ENCODE measurements around the gene ADPRH. TPM values are rescaled to one million over a fixed set of nuclear protein-coding genes. Genes with fewer than 3 reads are reported as not detected.

Gene ADPRH
- total RNA-seq: 0.34 and 2.0 TPM in 2 replicates

GRCh38 chr3:119579366-119580066 is at the start of gene ADPRH:
ADPRH (plus strand) TSS chr3:119579492; CDS start chr3:119582170, 2,678 bp downstream.

GRCh38 chr3:119559441-119559963 is 19.8 kb upstream of the ADPRH start, which contains the start of gene CD80:
CD80 (minus strand) TSS chr3:119559614; CDS start chr3:119557728, 1,886 bp downstream.

DNA sequence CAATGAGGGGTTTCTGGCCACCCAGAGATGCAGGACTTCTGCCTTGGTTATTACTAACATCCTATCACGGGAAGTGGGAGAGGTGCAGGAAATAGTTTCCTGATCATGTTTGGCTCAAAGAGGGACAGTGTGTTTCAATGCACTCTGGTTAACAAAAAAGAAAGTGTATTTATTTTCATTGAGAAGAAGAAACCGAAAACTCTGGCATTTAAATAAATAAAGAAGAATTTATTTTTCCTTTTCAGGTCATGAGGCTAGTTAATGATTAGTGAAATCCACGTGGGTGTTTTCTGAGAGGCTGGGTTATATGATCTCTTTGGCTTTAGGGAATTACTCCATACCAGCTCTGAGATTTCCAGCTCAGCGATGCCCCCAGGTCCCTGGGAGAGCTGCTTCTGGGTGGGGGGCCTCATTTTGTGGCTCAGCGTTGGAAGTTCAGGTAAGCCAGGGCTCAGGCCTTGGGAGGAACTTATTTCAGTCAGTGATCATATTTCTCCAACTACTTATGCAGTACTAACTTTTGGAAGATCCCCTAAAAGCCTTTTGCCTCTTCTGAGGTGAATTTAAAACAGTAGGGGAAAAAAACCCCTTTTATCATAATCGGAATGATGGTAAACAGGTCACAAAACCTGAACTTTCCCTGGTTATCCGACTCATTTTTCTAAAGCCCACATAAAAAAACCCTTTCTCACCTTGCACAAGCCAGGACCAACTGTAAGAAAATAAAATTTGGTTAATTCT is 18.4 kb downstream of the ADPRH start, which contains the start of gene PLA1A:
TSS of gene PLA1A (plus strand) at position 338 of the 741 bp plus-strand sequence. CDS start at position 367, 29 bp downstream.

Other genes starting within 250 kb of the ADPRH start
- 35.9 and 50.5 TPM in 2 replicates for gene TMEM39A, start 115.9 kb upstream of the ADPRH start, total RNA-seq
- 11.2 and 13.1 TPM in 2 replicates for gene POGLUT1, start 110.5 kb upstream of the ADPRH start, total RNA-seq
- gene TIMMDC1, start 80.9 kb upstream of the ADPRH start, total RNA-seq: 46.9 and 47.5 TPM in 2 replicates
- gene CD80, start 19.9 kb upstream of the ADPRH start, total RNA-seq: under 0.01 TPM in 1 of 2 replicates, not detected in the other
- not detected in 2 replicates for gene PLA1A, start 18.4 kb downstream of the ADPRH start, total RNA-seq
- gene POPDC2, start 81.1 kb downstream of the ADPRH start, total RNA-seq: 0.09 and 0.12 TPM in 2 replicates
- 4.3 and 11.7 TPM in 2 replicates for gene COX17, start 97.9 kb downstream of the ADPRH start, total RNA-seq
- 0.34 TPM in 1 of 2 replicates, not detected in the other for gene CFAP91, start 123.5 kb downstream of the ADPRH start, total RNA-seq
- not detected in 2 replicates for gene NR1I2, start 202.6 kb downstream of the ADPRH start, total RNA-seq

Data from pericardium fibroblast (primary cell).